HEK293 (cell line): ENCODE results near the gene ZKSCAN1.

Source experiments
- KLF8 ChIP-seq: fragments of 450-650 bp; formaldehyde crosslinking; IDR thresholded peaks from 2 replicates; pipeline ENCODE4 v1.5.1; 2016; ENCODE audit warnings: missing biosample characterization, missing genetic modification characterization
- PRDM2 ChIP-seq: fragments of 450-650 bp; formaldehyde crosslinking; IDR thresholded peaks from 2 replicates; pipeline ENCODE4 v1.5.1; 2016; ENCODE audit warnings: missing biosample characterization, missing genetic modification characterization, borderline replicate concordance
- SP7 ChIP-seq: fragments of 450-650 bp; formaldehyde crosslinking; IDR thresholded peaks from 2 replicates; pipeline ENCODE4 v1.5.1; 2016; ENCODE audit warnings: missing biosample characterization, missing genetic modification characterization
- TCF7L2 ChIP-seq: IDR thresholded peaks from 2 replicates; pipeline ENCODE4 v1.6.1; 2011; ENCODE audit warnings: low read depth, mild to moderate bottlenecking, inconsistent platforms, low read length, moderate library complexity, borderline replicate concordance
- ZBTB11 ChIP-seq: fragments of 450-650 bp; formaldehyde crosslinking; conservative IDR thresholded peaks from 2 replicates; pipeline ENCODE4 v1.5.1; 2016; ENCODE audit warnings: low read depth, missing biosample characterization, missing genetic modification characterization
- ZBTB17 ChIP-seq: fragments of 450-650 bp; formaldehyde crosslinking; IDR thresholded peaks from 2 replicates; pipeline ENCODE4 v1.5.1; 2016; ENCODE audit warnings: missing biosample characterization, missing genetic modification characterization
- ZBTB21 ChIP-seq: fragments of 450-650 bp; formaldehyde crosslinking; IDR thresholded peaks from 2 replicates; pipeline ENCODE4 v1.5.1; 2017; ENCODE audit warnings: missing biosample characterization, missing genetic modification characterization
- ZBTB49 ChIP-seq: fragments of 450-650 bp; formaldehyde crosslinking; IDR thresholded peaks from 2 replicates; pipeline ENCODE4 v1.5.1; 2016; ENCODE audit warnings: missing biosample characterization, missing genetic modification characterization, low read depth
- ZBTB6 ChIP-seq: fragments of 450-650 bp; formaldehyde crosslinking; IDR thresholded peaks from 2 replicates; pipeline ENCODE4 v1.5.1; 2017; ENCODE audit warnings: missing biosample characterization, missing genetic modification characterization
- ZIC2 ChIP-seq: fragments of 450-650 bp; formaldehyde crosslinking; IDR thresholded peaks from 2 replicates; pipeline ENCODE4 v1.5.1; 2016; ENCODE audit warnings: missing biosample characterization, missing genetic modification characterization
- ZNF112 ChIP-seq: fragments of 450-650 bp; formaldehyde crosslinking; IDR thresholded peaks from 2 replicates; pipeline ENCODE4 v1.5.0; 2017; ENCODE audit warnings: missing biosample characterization, missing genetic modification characterization
- ZNF223 ChIP-seq: fragments of 450-650 bp; formaldehyde crosslinking; IDR thresholded peaks from 2 replicates; pipeline ENCODE4 v1.5.1; 2016; ENCODE audit warnings: missing biosample characterization, missing genetic modification characterization
- ZNF274 ChIP-seq, 2 experiments: fragments of 200-500 bp in 1 of 2; fragments of 450-650 bp in 1 of 2; sonication (Bioruptor generic) in 1 of 2; formaldehyde crosslinking in 1 of 2; IDR thresholded peaks; 2 replicates each; pipeline versions ENCODE4 v1.5.1 to v1.6.1; 2014 to 2016; ENCODE audit warnings: borderline replicate concordance in 1 of 2, inconsistent platforms in 1 of 2, low read length in 1 of 2, missing biosample characterization in 1 of 2, missing genetic modification characterization in 1 of 2
- ZNF362 ChIP-seq: fragments of 450-650 bp; formaldehyde crosslinking; IDR thresholded peaks from 2 replicates; pipeline ENCODE4 v1.5.1; 2016; ENCODE audit warnings: missing biosample characterization, missing genetic modification characterization
- ZNF423 ChIP-seq: fragments of 450-650 bp; formaldehyde crosslinking; IDR thresholded peaks from 2 replicates; pipeline ENCODE4 v1.5.1; 2016; ENCODE audit warnings: missing biosample characterization, missing genetic modification characterization
- ZNF433 ChIP-seq: fragments of 450-650 bp; formaldehyde crosslinking; IDR thresholded peaks from 2 replicates; pipeline ENCODE4 v1.5.1; 2016; ENCODE audit warnings: missing biosample characterization, missing genetic modification characterization, low read depth
- ZNF473 ChIP-seq: fragments of 450-650 bp; formaldehyde crosslinking; IDR thresholded peaks from 2 replicates; pipeline ENCODE4 v1.5.1; 2017; ENCODE audit warnings: missing biosample characterization, missing genetic modification characterization
- ZNF501 ChIP-seq: fragments of 450-650 bp; formaldehyde crosslinking; IDR thresholded peaks from 2 replicates; pipeline ENCODE4 v1.5.1; 2016; ENCODE audit warnings: missing biosample characterization, missing genetic modification characterization
- ZNF561 ChIP-seq: fragments of 450-650 bp; IDR thresholded peaks from 2 replicates; pipeline ENCODE4 v1.5.1; 2018; ENCODE audit warnings: missing biosample characterization, missing genetic modification characterization, borderline replicate concordance
- ZNF639 ChIP-seq: fragments of 450-650 bp; formaldehyde crosslinking; IDR thresholded peaks from 2 replicates; pipeline ENCODE4 v1.5.1; 2016; ENCODE audit warnings: missing biosample characterization, missing genetic modification characterization
- ZNF677 ChIP-seq: fragments of 450-650 bp; IDR thresholded peaks from 2 replicates; pipeline ENCODE4 v1.5.0; 2018; ENCODE audit warnings: missing biosample characterization, mild to moderate bottlenecking, missing genetic modification characterization, moderate library complexity
- ZNF76 ChIP-seq: fragments of 450-650 bp; formaldehyde crosslinking; IDR thresholded peaks from 2 replicates; pipeline ENCODE4; 2016; ENCODE audit warnings: low read depth, missing biosample characterization, missing genetic modification characterization, borderline replicate concordance

The ZKSCAN1 gene

GRCh38 chr7:100015232-100016214 is at the start of gene ZKSCAN1 (continued):
- no peak for TF ChIP-seq ZNF274 (IDR thresholded peaks at IDR 0.05; ENCODE audit: low read length)
- no peak for TF ChIP-seq ZNF274 (tag by site-specific recombination; IDR thresholded peaks at IDR 0.05; ENCODE audit: borderline replicate concordance)
- TF ChIP-seq ZNF76 (tag by site-specific recombination), result peak; percentile 47; the same call in 1 of the 2 replicates
- TF ChIP-seq ZNF223 (tag by site-specific recombination), result no peak
- TF ChIP-seq ZBTB6 (tag by site-specific recombination), result 0 out of 2 replicates have a peak, but pooled peaks have one; percentile 24
- no peak for TF ChIP-seq TCF7L2
- no peak for TF ChIP-seq ZBTB17 (tag by site-specific recombination)
- TF ChIP-seq ZNF561, result peak; percentile 62; the same call in 1 of the 2 replicates
- peak; percentile 90 for TF ChIP-seq ZBTB21 (tag by site-specific recombination)
- peak; percentile 73; the same call in 1 of the 2 replicates for TF ChIP-seq KLF8 (tag by site-specific recombination)
- no peak for TF ChIP-seq ZNF362 (tag by site-specific recombination)
- TF ChIP-seq SP7 (tag by site-specific recombination), result peak; percentile 83
- peak; percentile 59; the same call in 1 of the 2 replicates for TF ChIP-seq ZNF639 (tag by site-specific recombination)
- TF ChIP-seq ZNF501 (tag by site-specific recombination), result no peak
- TF ChIP-seq ZNF112, result no peak
- no peak for TF ChIP-seq ZNF433 (tag by site-specific recombination)
- TF ChIP-seq ZBTB49, result no peak
- TF ChIP-seq ZIC2, result peak; percentile 22; the same call in 1 of the 2 replicates
- TF ChIP-seq PRDM2 (tag by site-specific recombination), result no peak
- no peak for TF ChIP-seq ZNF677 (tag by site-specific recombination)
- TF ChIP-seq ZNF473 (tag by site-specific recombination), result no peak
- TF ChIP-seq ZBTB11 (tag by site-specific recombination), result peak; percentile 97
- TF ChIP-seq ZNF423 (tag by site-specific recombination), result no peak
